Neural crest cell (in vitro differentiated cells): Measurements from ENCODE around the gene ANO5. TPM values are rescaled to one million over a fixed set of nuclear protein-coding genes. Genes with fewer than 3 reads are reported as not detected.
A peak's percentile ranks its signal among the peaks of the same experiment; 100 is the strongest.
"Not testable (repeated sequence)": the region's sequence is repeated elsewhere in the genome, so short reads cannot be mapped to it uniquely, and the experiment has no call there.

Experiments
- DNase-seq: peaks from one replicate; pipeline ENCODE4 v3.0.0; 2021; ENCODE audit warnings: low read depth, mixed read lengths, low spot score
- H3K27ac Mint-ChIP-seq: one replicate; pipeline ENCODE4 v1.8.0; 2021; ENCODE audit warnings: mild to moderate bottlenecking, mixed read lengths; ENCODE audit not compliant: unreplicated experiment
- H3K27me3 Mint-ChIP-seq: 2 replicates; pipeline ENCODE4 v1.8.0; 2021; ENCODE audit warnings: low read depth, mild to moderate bottlenecking, mixed read lengths
- H3K36me3 Mint-ChIP-seq: 2 replicates; pipeline ENCODE4 v1.8.0; 2021; ENCODE audit warnings: low read depth, mild to moderate bottlenecking, mixed read lengths
- H3K4me1 Mint-ChIP-seq: 2 replicates; pipeline ENCODE4 v1.8.0; 2021; ENCODE audit warnings: mixed read lengths
- H3K4me3 Mint-ChIP-seq: one replicate; pipeline ENCODE4 v1.8.0; 2021; ENCODE audit warnings: mild to moderate bottlenecking, mixed read lengths
- H3K9me3 Mint-ChIP-seq: 2 replicates; pipeline ENCODE4 v1.8.0; 2021; ENCODE audit warnings: mixed read lengths
- total RNA-seq: library from RNA; stranded (reverse); gene quantifications from 2 replicates; pipeline ENCODE4 v1.2.1, GENCODE V29; 2021
- TF ChIP-seq, protein P1 (sequence below): fragments of 200-600 bp; sonication (generic); conservative IDR thresholded peaks from 2 replicates; pipeline ENCODE4 v1.5.0; 2021; ENCODE audit warnings: antibody characterized with exemption, mild to moderate bottlenecking

The ANO5 gene
- total RNA-seq, 1 donor from 2014 or later, result 3.4 TPM

DNA sequence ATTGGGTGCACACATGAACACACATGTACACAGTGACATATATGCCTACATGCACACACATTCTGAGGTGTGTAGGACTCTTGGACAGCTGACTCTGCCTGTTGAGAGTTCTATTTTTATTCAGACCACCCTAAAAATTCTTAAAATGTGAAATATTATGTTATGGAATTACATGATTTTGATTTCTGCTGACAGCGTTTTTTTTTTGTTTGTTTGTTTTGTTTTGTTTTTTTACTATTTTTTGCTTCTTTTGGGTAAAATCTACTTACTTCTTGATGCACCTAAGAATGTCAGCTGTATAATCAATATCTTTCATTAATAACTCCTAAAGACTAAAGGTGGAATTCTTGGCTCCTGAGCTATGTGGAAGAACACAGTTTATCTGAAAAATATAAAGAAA lies 64.0 kb downstream of the ANO5 start:
- H3K4me3 Mint-ChIP-seq, result no peak overlapping the region
- H3K27ac Mint-ChIP-seq, result no peak overlapping the region
- H3K9me3 Mint-ChIP-seq, result no peaks in the 10 kb centered on the region
- DNase-seq, result no peak
- TF ChIP-seq, protein P1, sequence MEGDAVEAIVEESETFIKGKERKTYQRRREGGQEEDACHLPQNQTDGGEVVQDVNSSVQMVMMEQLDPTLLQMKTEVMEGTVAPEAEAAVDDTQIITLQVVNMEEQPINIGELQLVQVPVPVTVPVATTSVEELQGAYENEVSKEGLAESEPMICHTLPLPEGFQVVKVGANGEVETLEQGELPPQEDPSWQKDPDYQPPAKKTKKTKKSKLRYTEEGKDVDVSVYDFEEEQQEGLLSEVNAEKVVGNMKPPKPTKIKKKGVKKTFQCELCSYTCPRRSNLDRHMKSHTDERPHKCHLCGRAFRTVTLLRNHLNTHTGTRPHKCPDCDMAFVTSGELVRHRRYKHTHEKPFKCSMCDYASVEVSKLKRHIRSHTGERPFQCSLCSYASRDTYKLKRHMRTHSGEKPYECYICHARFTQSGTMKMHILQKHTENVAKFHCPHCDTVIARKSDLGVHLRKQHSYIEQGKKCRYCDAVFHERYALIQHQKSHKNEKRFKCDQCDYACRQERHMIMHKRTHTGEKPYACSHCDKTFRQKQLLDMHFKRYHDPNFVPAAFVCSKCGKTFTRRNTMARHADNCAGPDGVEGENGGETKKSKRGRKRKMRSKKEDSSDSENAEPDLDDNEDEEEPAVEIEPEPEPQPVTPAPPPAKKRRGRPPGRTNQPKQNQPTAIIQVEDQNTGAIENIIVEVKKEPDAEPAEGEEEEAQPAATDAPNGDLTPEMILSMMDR, result no peak
- no peaks in the 10 kb centered on the region for H3K36me3 Mint-ChIP-seq
- no peaks in the 10 kb centered on the region for H3K4me1 Mint-ChIP-seq
- H3K27me3 Mint-ChIP-seq, result no peaks in the 10 kb centered on the region

DNA sequence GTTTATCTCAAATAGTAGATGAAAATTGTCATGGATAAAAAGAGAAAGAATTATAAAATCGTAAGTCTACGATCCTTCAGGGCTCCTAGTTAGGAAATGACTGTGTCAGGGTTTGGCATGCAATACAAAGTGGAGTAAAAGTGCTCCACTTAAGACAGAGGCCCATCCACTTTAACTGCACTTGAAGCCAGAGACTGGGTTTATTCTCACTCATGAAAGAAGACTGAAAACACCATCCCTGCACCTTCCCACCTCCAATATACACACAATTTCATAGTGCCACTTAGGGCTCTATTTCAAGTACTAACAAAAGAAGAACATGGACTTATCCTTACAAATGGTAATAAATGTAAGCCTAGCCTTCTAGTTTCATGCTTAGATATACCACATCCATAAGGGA lies 70.7 kb downstream of the ANO5 start:
- Mint-ChIP-seq H3K27ac (no peak overlapping the region), H3K4me3 (no peak overlapping the region), H3K4me1 (no peaks in the 10 kb centered on the region), H3K27me3 (no peaks in the 10 kb centered on the region), H3K36me3 (no peaks in the 10 kb centered on the region), H3K9me3 (no peaks in the 10 kb centered on the region)
- DNase-seq, result no peak
- TF ChIP-seq, protein P1, result no peak

DNA sequence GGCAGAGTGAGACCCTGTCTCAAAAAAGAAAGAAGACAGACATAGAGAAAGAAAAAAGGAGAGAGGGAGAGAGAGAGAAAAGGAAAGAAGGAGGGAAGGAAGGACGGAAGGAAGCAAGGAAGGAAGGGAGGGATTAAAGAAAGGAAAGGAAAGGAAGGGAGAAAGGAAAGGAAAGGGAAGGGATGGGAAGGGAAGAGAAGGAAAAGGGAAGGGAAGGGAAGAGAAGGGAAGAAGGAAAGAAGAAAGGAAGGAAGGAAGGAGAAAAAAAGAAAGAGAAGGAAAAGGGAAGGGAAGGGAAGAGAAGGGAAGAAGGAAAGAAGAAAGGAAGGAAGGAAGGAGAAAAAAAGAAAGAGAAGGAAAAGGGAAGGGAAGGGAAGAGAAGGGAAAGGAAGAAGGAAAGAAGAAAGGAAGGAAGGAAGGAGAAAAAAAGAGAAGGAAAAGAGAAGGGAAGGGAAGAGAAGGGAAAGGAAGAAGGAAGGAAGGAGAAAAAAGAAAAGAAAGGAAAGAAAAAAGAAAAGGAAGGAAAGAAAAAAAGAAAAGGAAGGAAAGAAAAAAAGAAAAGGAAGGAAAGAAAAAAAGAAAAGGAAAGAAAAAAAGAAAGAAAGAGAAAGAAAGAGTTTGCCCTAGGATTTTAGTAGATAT lies 76.2 kb downstream of the ANO5 start:
- not testable (repeated sequence) for H3K36me3 Mint-ChIP-seq, H3K4me3 Mint-ChIP-seq, DNase-seq, H3K4me1 Mint-ChIP-seq, H3K9me3 Mint-ChIP-seq, H3K27me3 Mint-ChIP-seq
- peak overlapping the region; percentile 12 for H3K27ac Mint-ChIP-seq

DNA sequence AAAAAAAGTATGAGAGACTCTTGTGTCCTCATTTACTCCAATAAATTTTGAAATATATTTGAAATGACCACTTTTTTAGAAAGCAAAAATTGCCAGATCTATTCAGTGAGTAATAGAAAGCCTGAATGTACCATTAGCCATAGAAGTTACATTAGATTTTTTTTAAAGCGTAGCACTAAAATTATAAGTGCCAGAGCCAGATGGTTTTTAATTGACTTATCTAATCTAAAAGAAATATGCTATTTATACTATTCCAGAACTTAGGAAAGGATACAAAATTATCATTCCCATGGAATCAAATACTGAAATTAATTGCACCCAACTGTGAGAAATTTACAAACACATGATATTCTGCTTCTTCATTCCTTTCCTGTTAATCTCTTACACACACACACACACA lies 80.9 kb downstream of the ANO5 start:
- TF ChIP-seq, protein P1, result no peak
- H3K4me3 Mint-ChIP-seq, result no peak overlapping the region
- H3K9me3 Mint-ChIP-seq, result no peaks in the 10 kb centered on the region
- H3K27ac Mint-ChIP-seq, result no peak overlapping the region
- no peak for DNase-seq
- no peaks in the 10 kb centered on the region for H3K4me1 Mint-ChIP-seq
- H3K27me3 Mint-ChIP-seq, result no peaks in the 10 kb centered on the region
- H3K36me3 Mint-ChIP-seq, result no peaks in the 10 kb centered on the region

DNA sequence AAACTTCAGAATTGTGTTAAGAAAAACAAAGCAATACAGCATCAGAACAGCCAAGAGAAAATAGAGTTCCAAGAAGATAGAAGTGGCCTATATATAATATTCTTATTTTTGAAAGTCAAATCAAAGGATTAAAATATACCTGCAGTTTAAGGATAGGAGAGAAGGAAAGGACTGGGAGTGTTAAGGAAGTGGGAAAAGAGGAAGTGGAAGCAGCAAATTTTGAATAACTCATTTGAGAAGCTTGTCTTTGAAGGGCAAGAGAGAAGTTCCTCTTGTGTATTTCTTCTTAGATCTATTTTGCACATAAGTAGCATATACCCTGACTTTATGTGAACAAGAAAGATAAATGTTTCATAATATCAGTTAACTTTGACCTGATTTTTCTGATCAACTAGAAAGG lies 82.7 kb downstream of the ANO5 start:
- H3K9me3 Mint-ChIP-seq, result no peaks in the 10 kb centered on the region
- H3K4me1 Mint-ChIP-seq, result no peaks in the 10 kb centered on the region
- DNase-seq, result no peak

DNA sequence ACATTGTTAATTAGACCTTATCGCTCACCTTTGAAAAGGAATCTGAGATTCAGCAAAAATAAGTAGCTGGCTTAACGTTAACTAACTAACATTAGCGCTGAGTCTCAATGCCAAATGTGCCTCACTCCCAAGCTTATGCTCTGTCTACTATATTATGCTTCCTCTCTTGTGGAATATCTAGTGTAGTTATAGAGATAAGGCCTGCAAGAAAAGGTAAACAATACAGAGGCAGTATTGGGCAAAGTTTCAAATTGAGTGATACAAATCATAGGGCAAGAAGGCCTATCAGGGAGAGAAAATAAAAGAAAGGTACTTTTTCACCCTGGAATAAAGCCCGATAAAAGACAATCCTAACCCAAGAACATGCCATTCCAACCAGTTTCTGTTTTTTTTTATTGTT lies 83.7 kb downstream of the ANO5 start:
- TF ChIP-seq, protein P1, result no peak
- Mint-ChIP-seq H3K36me3 (no peaks in the 10 kb centered on the region), H3K4me1 (no peaks in the 10 kb centered on the region), H3K4me3 (no peak overlapping the region), H3K27me3 (no peaks in the 10 kb centered on the region), H3K27ac (no peak overlapping the region), H3K9me3 (no peaks in the 10 kb centered on the region)
- DNase-seq, result no peak

More for the DNA sequence above, 82.7 kb downstream of the ANO5 start:
- no peak overlapping the region for H3K27ac Mint-ChIP-seq
- TF ChIP-seq, protein P1, result no peak
- H3K27me3 Mint-ChIP-seq, result no peaks in the 10 kb centered on the region
- no peak overlapping the region for H3K4me3 Mint-ChIP-seq
- H3K36me3 Mint-ChIP-seq, result no peaks in the 10 kb centered on the region

DNA sequence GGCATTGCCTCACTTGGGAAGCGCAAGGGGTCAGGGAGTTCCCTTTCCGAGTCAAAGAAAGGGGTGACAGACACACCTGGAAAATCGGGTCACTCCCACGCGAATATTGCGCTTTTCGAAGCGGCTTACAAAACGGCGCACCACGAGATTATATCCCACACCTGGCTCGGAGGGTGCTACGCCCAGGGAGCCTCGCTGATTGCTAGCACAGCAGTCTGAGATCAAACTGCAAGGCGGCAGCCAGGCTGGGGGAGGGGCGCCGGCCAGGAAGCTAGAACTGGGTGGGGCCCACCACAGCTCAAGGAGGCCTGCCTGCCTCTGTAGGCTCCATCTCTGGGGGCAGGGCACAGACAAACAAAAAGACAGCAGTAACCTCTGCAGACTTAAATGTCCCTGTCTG lies 92.1 kb downstream of the ANO5 start:
- not testable (repeated sequence) for H3K27ac Mint-ChIP-seq, H3K27me3 Mint-ChIP-seq, H3K9me3 Mint-ChIP-seq, H3K4me1 Mint-ChIP-seq, DNase-seq, H3K36me3 Mint-ChIP-seq, H3K4me3 Mint-ChIP-seq
